WTC11 (cell line): ENCODE measurements around the gene PTPRG. TPM values are rescaled to one million over a fixed set of nuclear protein-coding genes. Genes with fewer than 3 reads are reported as not detected.

Experiments used
- ATAC-seq: fragments of 200-7000 bp; cut with Tn5 transposase; 2 replicates; pipeline ENCODE4 v1.10.0; 2021; ENCODE audit warnings: mild to moderate bottlenecking, moderate library complexity
- CTCF ChIA-PET: fragments of 300-600 bp; sonication (Branson Sonifier 250); formaldehyde crosslinking; loops from one replicate; lab custom pipeline; 2021; ENCODE audit warnings: antibody characterized with exemption; lab: Charles Lee
- POLR2A ChIA-PET: fragments of 350-600 bp; sonication (Branson Sonifier 250); formaldehyde crosslinking; loops from one replicate; lab custom pipeline; 2021; ENCODE audit warnings: antibody characterized with exemption; lab: Charles Lee
- DNase-seq: peaks from one replicate; pipeline ENCODE4 v3.0.0; 2021; ENCODE audit warnings: low spot score
- H3K27ac Mint-ChIP-seq: 2 replicates; pipeline ENCODE4 v1.8.0; 2021; ENCODE audit warnings: mixed read lengths
- H3K27me3 Mint-ChIP-seq: 2 replicates; pipeline ENCODE4 v1.8.0; 2021; ENCODE audit warnings: low read depth, mild to moderate bottlenecking, moderate library complexity, mixed read lengths
- H3K36me3 Mint-ChIP-seq: 2 replicates; pipeline ENCODE4 v1.8.0; 2021; ENCODE audit warnings: mixed read lengths
- H3K4me1 Mint-ChIP-seq: 2 replicates; pipeline ENCODE4 v1.8.0; 2022; ENCODE audit warnings: mixed read lengths
- H3K4me3 Mint-ChIP-seq: 2 replicates; pipeline ENCODE4 v1.8.0; 2021; ENCODE audit warnings: mild to moderate bottlenecking, moderate library complexity, mixed read lengths
- H3K9me3 Mint-ChIP-seq: 2 replicates; pipeline ENCODE4 v1.8.0; 2021; ENCODE audit warnings: mixed read lengths
- ATF1 ChIP-seq: sonication (generic); formaldehyde crosslinking; IDR thresholded peaks from 2 replicates; pipeline ENCODE4 v1.8.1; 2023; ENCODE audit warnings: mild to moderate bottlenecking, moderate library complexity, missing genetic modification reagents
- CREB1 ChIP-seq: sonication (generic); formaldehyde crosslinking; IDR thresholded peaks from 2 replicates; pipeline ENCODE4 v1.8.0; 2023; ENCODE audit warnings: mild to moderate bottlenecking, missing genetic modification reagents
- EMX1 ChIP-seq: fragments of 250-450 bp; sonication (Bioruptor Pico); IDR thresholded peaks from 2 replicates; pipeline ENCODE4 v1.8.0; 2021; ENCODE audit warnings: mild to moderate bottlenecking
- ESRRA ChIP-seq: sonication (generic); formaldehyde crosslinking; IDR thresholded peaks from 2 replicates; pipeline ENCODE4 v1.8.1; 2022; ENCODE audit warnings: mild to moderate bottlenecking, missing genetic modification reagents, borderline replicate concordance
- ETV6 ChIP-seq: sonication (generic); formaldehyde crosslinking; IDR thresholded peaks from 2 replicates; pipeline ENCODE4 v1.8.1; 2022; ENCODE audit warnings: mild to moderate bottlenecking, missing genetic modification reagents
- JUN ChIP-seq: sonication (generic); formaldehyde crosslinking; IDR thresholded peaks from 2 replicates; pipeline ENCODE4 v1.8.0; 2023; ENCODE audit warnings: mild to moderate bottlenecking, missing genetic modification reagents
- KAT7 ChIP-seq: sonication (generic); formaldehyde crosslinking; IDR thresholded peaks from 2 replicates; pipeline ENCODE4 v1.8.1; 2023; ENCODE audit warnings: missing genetic modification reagents, mild to moderate bottlenecking, borderline replicate concordance
- MLX ChIP-seq: sonication (generic); formaldehyde crosslinking; IDR thresholded peaks from 2 replicates; pipeline ENCODE4 v1.8.1; 2023; ENCODE audit warnings: mild to moderate bottlenecking, missing genetic modification reagents, moderate library complexity
- MYBL2 ChIP-seq: sonication (generic); formaldehyde crosslinking; IDR thresholded peaks from 2 replicates; pipeline ENCODE4 v1.8.1; 2023; ENCODE audit warnings: mild to moderate bottlenecking, moderate library complexity, missing genetic modification reagents
- NR2C2 ChIP-seq: sonication (generic); formaldehyde crosslinking; IDR thresholded peaks from 2 replicates; pipeline ENCODE4 v1.8.0; 2022; ENCODE audit warnings: mild to moderate bottlenecking, missing genetic modification reagents
- RELA ChIP-seq: sonication (generic); formaldehyde crosslinking; IDR thresholded peaks from 2 replicates; pipeline ENCODE4 v1.8.1; 2022; ENCODE audit warnings: missing genetic modification reagents, mild to moderate bottlenecking, borderline replicate concordance
- STAT6 ChIP-seq: sonication (generic); formaldehyde crosslinking; conservative IDR thresholded peaks from 2 replicates; pipeline ENCODE4 v1.8.1; 2023; ENCODE audit warnings: mild to moderate bottlenecking, low read depth, missing genetic modification reagents, moderate library complexity
- TEAD1 ChIP-seq: sonication (generic); formaldehyde crosslinking; IDR thresholded peaks from 2 replicates; pipeline ENCODE4 v1.8.0; 2022; ENCODE audit warnings: mild to moderate bottlenecking, missing genetic modification reagents
- ZNF317 ChIP-seq: sonication (generic); formaldehyde crosslinking; IDR thresholded peaks from 2 replicates; pipeline ENCODE4 v1.8.1; 2023; ENCODE audit warnings: low read depth, mild to moderate bottlenecking, moderate library complexity, missing genetic modification reagents, borderline replicate concordance
- ZNF416 ChIP-seq: fragments of 250-450 bp; sonication (Bioruptor Pico); IDR thresholded peaks from 2 replicates; pipeline ENCODE4 v1.9.0; 2021; ENCODE audit warnings: mild to moderate bottlenecking, inconsistent platforms
- ZNF425 ChIP-seq: fragments of 250-450 bp; sonication (Bioruptor Pico); conservative IDR thresholded peaks from 2 replicates; pipeline ENCODE4 v1.9.0; 2021; ENCODE audit warnings: mild to moderate bottlenecking
- ZNF671 ChIP-seq: fragments of 250-450 bp; sonication (Bioruptor Pico); IDR thresholded peaks from 2 replicates; pipeline ENCODE4 v1.8.0; 2021; ENCODE audit warnings: mild to moderate bottlenecking
- total RNA-seq: library from RNA; stranded (reverse); gene quantifications from 3 replicates; pipeline ENCODE4 v1.2.3, GENCODE V29; 2021
- TF ChIP-seq, protein P1 (sequence below): sonication (generic); formaldehyde crosslinking; conservative IDR thresholded peaks from 2 replicates; pipeline ENCODE4 v1.8.1; 2022; ENCODE audit warnings: mild to moderate bottlenecking, missing genetic modification reagents
- TF ChIP-seq, protein P2 (sequence below): sonication (generic); formaldehyde crosslinking; IDR thresholded peaks from 2 replicates; pipeline ENCODE4 v1.8.1; 2023; ENCODE audit warnings: mild to moderate bottlenecking, moderate library complexity, missing genetic modification reagents
- TF ChIP-seq, protein P3 (sequence below): sonication (generic); formaldehyde crosslinking; IDR thresholded peaks from 2 replicates; pipeline ENCODE4 v1.8.1; 2023; ENCODE audit warnings: mild to moderate bottlenecking, missing genetic modification reagents

Gene PTPRG
- total RNA-seq, 1 experiment from 2014 or later = 106 TPM

DNA sequence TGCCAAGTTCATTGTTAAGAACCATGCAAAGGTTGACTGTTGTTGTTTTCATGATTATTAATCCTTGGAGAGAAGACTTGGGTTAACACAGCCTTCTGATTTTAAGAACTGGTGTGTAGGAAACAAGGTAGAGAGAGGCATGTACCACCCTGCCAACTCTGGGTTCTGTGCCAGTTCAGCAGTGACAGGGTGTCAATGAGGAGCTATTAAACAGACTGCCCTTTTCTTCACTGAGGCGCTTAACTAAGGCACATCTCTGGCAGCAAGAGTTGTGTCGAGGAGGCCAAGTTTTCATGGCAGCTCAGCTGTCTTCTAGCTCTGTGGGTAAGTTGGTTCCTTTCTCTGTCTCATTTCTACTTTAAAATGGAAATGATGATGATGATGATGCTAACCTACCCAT lies 694.4 kb downstream of the PTPRG start:
- POLR2A ChIA-PET = no interaction called here
- H3K9me3 Mint-ChIP-seq = no peaks in the 10 kb centered on the region
- ATAC-seq (no peak), DNase-seq (no peak)
- CTCF ChIA-PET = interaction anchor here (2.1 kb wide), 1 partner anchor 9 kb away, joined by 4 read pairs; no protein-coding TSS in a partner anchor
- H3K4me1 Mint-ChIP-seq = peaks cover 17% of the 10 kb centered on the region
- TF ChIP-seq, protein P1, sequence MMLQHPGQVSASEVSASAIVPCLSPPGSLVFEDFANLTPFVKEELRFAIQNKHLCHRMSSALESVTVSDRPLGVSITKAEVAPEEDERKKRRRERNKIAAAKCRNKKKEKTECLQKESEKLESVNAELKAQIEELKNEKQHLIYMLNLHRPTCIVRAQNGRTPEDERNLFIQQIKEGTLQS = no peak
- TF ChIP-seq EMX1 (CRISPR knock-in tag) (no peak), MLX (CRISPR knock-in tag) (no peak)
- no peak overlapping the region for H3K4me3 Mint-ChIP-seq
- H3K27ac Mint-ChIP-seq = no peak overlapping the region
- H3K36me3 Mint-ChIP-seq = peaks cover 3% of the 10 kb centered on the region; the same call in 1 of the 2 replicates
- H3K27me3 Mint-ChIP-seq = no peaks in the 10 kb centered on the region

DNA sequence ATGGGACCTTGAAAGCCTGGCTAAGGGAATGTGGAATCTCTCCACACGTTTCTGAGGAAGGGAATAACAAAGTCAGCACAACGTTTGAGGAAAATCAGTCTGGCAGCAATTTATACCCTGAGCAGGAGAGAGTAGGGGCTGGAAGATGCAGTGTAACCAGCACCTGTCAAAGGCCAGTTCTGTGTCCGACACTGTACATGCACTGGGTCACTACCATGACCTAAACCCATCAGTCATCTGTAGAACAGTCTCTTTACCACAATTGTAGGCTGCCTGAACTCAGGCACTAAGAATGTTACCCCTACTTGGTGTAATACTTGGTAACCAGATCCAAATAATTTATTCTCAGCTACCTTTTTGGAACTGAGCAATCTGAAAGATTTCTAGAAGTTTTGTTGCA lies 698.6 kb downstream of the PTPRG start:
- no peak for DNase-seq
- POLR2A ChIA-PET = interaction anchor here (0.5 kb wide), 1 partner anchor 732 kb away, joined by 3 read pairs; no protein-coding TSS in a partner anchor
- TF ChIP-seq ESRRA (CRISPR knock-in tag) = no peak
- TF ChIP-seq ZNF317 (CRISPR knock-in tag) = no peak
- TF ChIP-seq MYBL2 (CRISPR knock-in tag) = no peak
- no peak for TF ChIP-seq ZNF416 (CRISPR knock-in tag)
- TF ChIP-seq RELA (CRISPR knock-in tag) = no peak
- no peak for TF ChIP-seq ZNF425 (CRISPR knock-in tag)
- no peak for TF ChIP-seq TEAD1 (CRISPR knock-in tag)
- TF ChIP-seq NR2C2 (CRISPR knock-in tag) = no peak
- TF ChIP-seq, protein P2, sequence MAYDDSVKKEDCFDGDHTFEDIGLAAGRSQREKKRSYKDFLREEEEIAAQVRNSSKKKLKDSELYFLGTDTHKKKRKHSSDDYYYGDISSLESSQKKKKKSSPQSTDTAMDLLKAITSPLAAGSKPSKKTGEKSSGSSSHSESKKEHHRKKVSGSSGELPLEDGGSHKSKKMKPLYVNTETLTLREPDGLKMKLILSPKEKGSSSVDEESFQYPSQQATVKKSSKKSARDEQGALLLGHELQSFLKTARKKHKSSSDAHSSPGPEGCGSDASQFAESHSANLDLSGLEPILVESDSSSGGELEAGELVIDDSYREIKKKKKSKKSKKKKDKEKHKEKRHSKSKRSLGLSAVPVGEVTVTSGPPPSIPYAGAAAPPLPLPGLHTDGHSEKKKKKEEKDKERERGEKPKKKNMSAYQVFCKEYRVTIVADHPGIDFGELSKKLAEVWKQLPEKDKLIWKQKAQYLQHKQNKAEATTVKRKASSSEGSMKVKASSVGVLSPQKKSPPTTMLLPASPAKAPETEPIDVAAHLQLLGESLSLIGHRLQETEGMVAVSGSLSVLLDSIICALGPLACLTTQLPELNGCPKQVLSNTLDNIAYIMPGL (CRISPR knock-in tag) = no peak
- TF ChIP-seq ETV6 (CRISPR knock-in tag) = no peak
- TF ChIP-seq, protein P3, sequence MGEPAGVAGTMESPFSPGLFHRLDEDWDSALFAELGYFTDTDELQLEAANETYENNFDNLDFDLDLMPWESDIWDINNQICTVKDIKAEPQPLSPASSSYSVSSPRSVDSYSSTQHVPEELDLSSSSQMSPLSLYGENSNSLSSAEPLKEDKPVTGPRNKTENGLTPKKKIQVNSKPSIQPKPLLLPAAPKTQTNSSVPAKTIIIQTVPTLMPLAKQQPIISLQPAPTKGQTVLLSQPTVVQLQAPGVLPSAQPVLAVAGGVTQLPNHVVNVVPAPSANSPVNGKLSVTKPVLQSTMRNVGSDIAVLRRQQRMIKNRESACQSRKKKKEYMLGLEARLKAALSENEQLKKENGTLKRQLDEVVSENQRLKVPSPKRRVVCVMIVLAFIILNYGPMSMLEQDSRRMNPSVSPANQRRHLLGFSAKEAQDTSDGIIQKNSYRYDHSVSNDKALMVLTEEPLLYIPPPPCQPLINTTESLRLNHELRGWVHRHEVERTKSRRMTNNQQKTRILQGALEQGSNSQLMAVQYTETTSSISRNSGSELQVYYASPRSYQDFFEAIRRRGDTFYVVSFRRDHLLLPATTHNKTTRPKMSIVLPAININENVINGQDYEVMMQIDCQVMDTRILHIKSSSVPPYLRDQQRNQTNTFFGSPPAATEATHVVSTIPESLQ (CRISPR knock-in tag) = no peak
- no peak for TF ChIP-seq KAT7 (CRISPR knock-in tag)
- no peak for TF ChIP-seq CREB1
- TF ChIP-seq STAT6 (CRISPR knock-in tag) = no peak
- TF ChIP-seq ATF1 (CRISPR knock-in tag) = no peak
- no peak for TF ChIP-seq JUN (CRISPR knock-in tag)
- no peak for TF ChIP-seq ZNF671 (CRISPR knock-in tag)
- Mint-ChIP-seq H3K27me3 (no peaks in the 10 kb centered on the region), H3K4me1 (peaks cover 20% of the 10 kb centered on the region), H3K36me3 (peaks cover 17% of the 10 kb centered on the region), H3K4me3 (no peak overlapping the region), H3K27ac (no peak overlapping the region), H3K9me3 (no peaks in the 10 kb centered on the region)
- ATAC-seq = no peak
- CTCF ChIA-PET = interaction anchor here (1.5 kb wide), 1 partner anchor 27 kb away, joined by 4 read pairs; no protein-coding TSS in a partner anchor
